ENCODE data around the gene ALKBH3.

ALKBH3 gene

GRCh38 chr11:43919852-43920597, 39.4 kb downstream of the ALKBH3 start:
- DNase-seq (ENCODE audit: low read depth, low spot score), result no peak

GRCh38 chr11:43920598-43921419, 40.2 kb downstream of the ALKBH3 start:
- no peak for DNase-seq (ENCODE audit: low read depth, low spot score)
- H3K4me3 ChIP-seq (ENCODE audit: low read length), result no peak overlapping the region

More at GRCh38 chr11:43919852-43920597, 39.4 kb downstream of the ALKBH3 start:
- H3K4me3 ChIP-seq (ENCODE audit: low read length), result no peak overlapping the region

GRCh38 chr11:43921561-43922294, 41.1 kb downstream of the ALKBH3 start:
- H3K4me3 ChIP-seq (ENCODE audit: low read length), result no peak overlapping the region
- no peak for DNase-seq (ENCODE audit: low read depth, low spot score)

GRCh38 chr11:43922295-43922648, 41.6 kb downstream of the ALKBH3 start:
- no peak overlapping the region for H3K4me3 ChIP-seq (ENCODE audit: low read length)

GRCh38 chr11:43922744-43923405, 42.2 kb downstream of the ALKBH3 start:
- no peak for DNase-seq (ENCODE audit: low read depth, low spot score)

More at GRCh38 chr11:43922295-43922648, 41.6 kb downstream of the ALKBH3 start:
- DNase-seq (ENCODE audit: low read depth, low spot score), result no peak

GRCh38 chr11:43923406-43924111, 42.9 kb downstream of the ALKBH3 start:
- no peak overlapping the region for H3K4me3 ChIP-seq (ENCODE audit: low read length)
- no peak for DNase-seq (ENCODE audit: low read depth, low spot score)

More at GRCh38 chr11:43922744-43923405, 42.2 kb downstream of the ALKBH3 start:
- no peak overlapping the region for H3K4me3 ChIP-seq (ENCODE audit: low read length)

- DNase-seq (ENCODE audit: low read depth, low spot score), result no peak
- no peak overlapping the region for H3K4me3 ChIP-seq (ENCODE audit: low read length)
Measured at GRCh38 chr11:43924112-43924855, 43.7 kb downstream of the ALKBH3 start.

GRCh38 chr11:43925063-43925931, 44.7 kb downstream of the ALKBH3 start:
- H3K4me3 ChIP-seq (ENCODE audit: low read length), result no peak overlapping the region
- DNase-seq (ENCODE audit: low read depth, low spot score), result no peak

GRCh38 chr11:43925932-43926505, 45.4 kb downstream of the ALKBH3 start:
- DNase-seq (ENCODE audit: low read depth, low spot score), result no peak
- no peak overlapping the region for H3K4me3 ChIP-seq (ENCODE audit: low read length)

- no peak overlapping the region for H3K4me3 ChIP-seq (ENCODE audit: low read length)
- no peak for DNase-seq (ENCODE audit: low read depth, low spot score)
Measured at GRCh38 chr11:43927070-43927469, 46.4 kb downstream of the ALKBH3 start.

- no peak for DNase-seq (ENCODE audit: low read depth, low spot score)
- H3K4me3 ChIP-seq (ENCODE audit: low read length), result no peak overlapping the region
Measured at GRCh38 chr11:43927925-43928707, 47.5 kb downstream of the ALKBH3 start.

- no peak overlapping the region for H3K4me3 ChIP-seq (ENCODE audit: low read length)
- no peak for DNase-seq (ENCODE audit: low read depth, low spot score)
Measured at GRCh38 chr11:43928721-43929120, 48.1 kb downstream of the ALKBH3 start.

GRCh38 chr11:43930868-43931716, 50.5 kb downstream of the ALKBH3 start:
- no peak overlapping the region for H3K4me3 ChIP-seq (ENCODE audit: low read length)
- no peak for DNase-seq (ENCODE audit: low read depth, low spot score)

- no peak overlapping the region for H3K4me3 ChIP-seq (ENCODE audit: low read length)
- DNase-seq (ENCODE audit: low read depth, low spot score), result no peak
Measured at GRCh38 chr11:43931717-43932039, 51.0 kb downstream of the ALKBH3 start.

GRCh38 chr11:43933226-43933607, 52.6 kb downstream of the ALKBH3 start:
- no peak for DNase-seq (ENCODE audit: low read depth, low spot score)
- no peak overlapping the region for H3K4me3 ChIP-seq (ENCODE audit: low read length)

Data from Jurkat, Clone E6-1 (cell line).